Anterior cingulate cortex (tissue), 58 donors: ENCODE measurements around the gene SCAMP3.
"Not testable (repeated sequence)": the region's sequence is repeated elsewhere in the genome, so short reads cannot be mapped to it uniquely, and the experiment has no call there.

Source experiments
- DNase-seq, 58 donors: peaks; one replicate each; lab custom pipeline; 2025; lab: John Stamatoyannopoulos, UW

The SCAMP3 gene

DNA sequence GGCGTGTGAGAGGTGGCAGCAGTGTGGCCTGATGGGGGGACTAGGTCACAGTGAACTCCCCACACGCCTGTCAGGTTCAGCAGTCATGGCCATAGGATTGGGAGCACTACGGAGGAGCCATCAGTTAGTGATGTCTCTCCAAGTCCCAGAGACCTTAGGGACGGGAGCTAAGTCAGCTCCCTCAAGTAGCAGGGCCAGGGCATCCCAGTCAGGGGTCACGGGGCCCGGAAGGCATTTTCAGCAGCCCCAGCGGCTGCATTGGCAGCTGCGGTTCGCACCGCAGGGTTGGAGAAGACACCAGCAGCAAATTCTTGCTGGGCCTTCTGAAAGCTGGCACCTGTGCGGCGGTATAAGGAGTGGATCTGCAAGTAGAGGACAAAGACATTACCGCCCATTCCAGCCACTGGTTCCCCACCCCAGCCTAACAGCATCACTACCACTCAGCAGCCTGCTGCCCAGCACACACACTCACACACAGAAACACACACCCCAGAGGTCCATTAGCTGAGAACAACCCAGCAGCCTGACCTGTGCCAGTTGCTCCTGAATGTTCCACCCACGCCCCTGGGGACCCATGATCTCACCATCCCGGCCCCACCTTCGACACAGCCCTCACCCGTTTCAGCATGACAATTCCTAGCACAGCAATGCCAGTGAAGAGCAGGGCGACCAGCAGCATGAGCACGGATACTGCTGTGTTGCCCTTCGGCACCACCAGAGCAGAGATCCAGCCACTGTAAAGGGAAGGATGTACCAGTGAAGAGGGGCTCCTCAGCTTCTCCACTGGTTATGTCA lies 5.9 kb downstream of the SCAMP3 start:
- DNase-seq, result no peak

DNA sequence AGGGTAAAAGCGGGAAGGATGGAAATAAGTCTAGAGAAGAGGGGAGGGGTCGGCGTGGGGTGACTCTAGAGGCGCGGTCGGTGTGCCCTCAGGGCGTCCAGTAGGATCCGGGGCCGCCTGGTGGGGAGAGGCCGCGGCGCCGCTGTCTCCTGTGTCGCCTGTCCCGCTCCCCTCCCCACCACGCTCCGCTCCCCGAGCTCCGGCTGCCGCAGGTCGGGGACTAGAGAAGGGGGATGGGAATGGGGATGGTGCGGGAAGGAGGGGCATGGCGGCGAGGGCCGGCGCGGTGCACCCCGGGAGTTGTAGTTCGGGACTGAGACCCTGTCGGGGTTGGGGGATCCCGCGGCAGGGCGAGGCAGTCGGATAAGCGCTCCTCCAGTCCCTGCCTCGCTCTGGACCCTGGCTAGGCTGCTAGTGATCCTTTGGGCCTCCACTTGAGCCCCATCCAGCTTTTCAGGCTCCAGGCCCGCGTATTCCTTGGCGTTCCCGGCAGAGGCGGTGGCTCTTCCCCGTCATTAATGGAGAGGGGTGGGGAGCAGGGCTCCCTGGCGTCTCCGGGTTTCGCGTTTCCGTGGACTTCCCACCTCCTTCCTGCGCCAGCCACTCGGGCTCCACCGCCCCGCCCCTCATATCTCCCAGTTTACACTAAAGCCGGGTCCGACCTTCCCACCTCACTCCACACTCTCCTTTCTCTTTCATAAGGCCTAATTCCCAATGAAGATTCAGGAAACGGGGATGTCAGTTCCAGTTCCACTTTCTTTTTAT lies 6.7 kb downstream of the SCAMP3 start, which contains the start of gene ENTREP3:
Gene ENTREP3 (minus strand): TSS at position 241 of the 765 bp plus-strand sequence. CDS start 606 bp downstream, outside the sequence.
- peak; percentile 18 to 93 (median 82) for DNase-seq

DNA sequence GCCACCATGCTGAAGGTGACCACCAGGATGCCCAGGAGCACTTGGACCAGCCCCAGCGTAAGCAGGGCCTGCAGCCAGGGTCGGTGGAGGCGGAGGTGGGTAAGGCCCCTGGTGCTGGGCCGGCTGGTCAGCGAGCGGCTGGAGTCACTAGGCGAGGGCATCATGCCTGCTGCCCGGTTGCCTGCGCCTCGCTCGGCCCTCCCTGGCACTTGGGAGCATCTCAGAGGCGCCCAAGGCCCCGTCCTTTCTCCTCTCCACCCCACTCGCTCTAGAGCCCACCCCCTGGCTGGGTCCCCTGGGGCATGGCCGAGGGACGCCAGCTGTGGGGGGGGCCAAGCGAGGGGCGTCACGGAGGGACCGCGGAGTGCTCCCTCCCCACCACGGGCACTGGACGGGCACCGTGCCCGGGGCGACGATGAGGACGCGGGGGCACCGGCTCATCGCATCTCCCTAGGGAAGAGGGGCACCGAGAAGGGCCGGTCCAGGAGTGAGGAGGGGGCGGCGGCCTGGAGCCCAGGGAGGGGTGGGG lies 7.4 kb downstream of the SCAMP3 start:
- DNase-seq, result peak in 21 of 58 donors; percentile 22 to 72 (median 50)

DNA sequence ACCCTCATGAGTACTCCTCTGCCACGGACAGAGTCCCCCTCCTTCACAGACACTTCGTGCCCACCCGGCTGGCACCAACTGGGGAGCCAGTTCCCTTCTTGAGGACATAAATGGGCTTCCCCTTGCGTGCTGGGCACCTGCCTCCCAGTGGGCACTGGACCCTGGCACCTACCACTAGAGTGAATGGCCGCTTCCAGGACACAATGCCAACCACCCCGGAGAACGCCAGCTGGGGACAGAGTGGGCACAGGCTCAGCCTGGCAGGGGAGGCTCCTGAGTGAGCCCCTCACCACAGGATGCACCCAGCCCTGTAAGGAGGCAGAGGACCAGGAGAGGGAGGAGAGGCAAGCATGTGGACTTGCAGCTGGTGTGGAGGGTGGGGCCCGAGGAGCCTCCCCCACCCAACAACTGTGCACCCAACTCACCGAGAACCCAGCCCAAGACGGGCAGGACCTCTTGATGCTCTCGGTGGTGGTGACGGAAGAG lies 7.9 kb downstream of the SCAMP3 start:
- peak in 4 of 58 donors; percentile 16 to 44 (median 32) for DNase-seq

DNA sequence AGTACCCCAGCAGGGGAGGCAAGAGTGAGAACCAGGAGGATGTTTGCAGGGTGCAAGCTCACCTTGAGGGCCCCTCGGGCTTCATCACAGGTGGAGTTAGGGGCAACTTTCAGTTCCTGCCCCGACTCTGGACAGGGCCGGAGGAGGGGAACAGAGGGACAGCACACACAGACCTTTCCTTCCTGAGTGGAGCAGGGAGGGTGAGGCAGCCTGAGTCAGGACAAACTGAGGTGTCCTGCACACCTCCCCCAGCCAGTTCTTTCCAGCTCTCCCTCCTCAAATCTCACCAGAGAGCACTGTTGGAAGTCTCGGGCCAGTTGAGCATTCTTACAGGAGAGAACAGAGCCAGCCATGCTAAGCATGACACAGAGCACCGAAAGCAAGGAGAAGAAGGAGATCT lies 8.4 kb downstream of the SCAMP3 start:
- no peak for DNase-seq

DNA sequence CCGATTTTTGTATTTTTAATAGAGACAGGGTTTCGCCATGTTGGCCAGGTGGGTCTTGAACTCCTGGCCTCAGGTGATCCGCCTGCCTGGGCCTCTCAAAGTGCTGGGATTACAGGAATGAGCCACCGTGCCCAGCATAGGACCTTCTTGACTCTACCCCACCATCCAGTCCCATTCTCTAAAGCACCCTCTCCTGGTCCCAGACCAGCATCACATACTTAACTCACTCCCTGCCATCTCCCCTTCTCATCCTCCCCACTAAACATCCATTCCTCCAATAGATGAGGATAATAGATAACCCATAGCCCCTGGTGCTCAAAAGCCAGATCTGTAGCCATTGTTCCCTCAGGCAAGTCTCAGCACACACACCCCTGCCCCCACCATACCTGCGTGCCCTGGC lies 9.0 kb downstream of the SCAMP3 start:
- no peak for DNase-seq

DNA sequence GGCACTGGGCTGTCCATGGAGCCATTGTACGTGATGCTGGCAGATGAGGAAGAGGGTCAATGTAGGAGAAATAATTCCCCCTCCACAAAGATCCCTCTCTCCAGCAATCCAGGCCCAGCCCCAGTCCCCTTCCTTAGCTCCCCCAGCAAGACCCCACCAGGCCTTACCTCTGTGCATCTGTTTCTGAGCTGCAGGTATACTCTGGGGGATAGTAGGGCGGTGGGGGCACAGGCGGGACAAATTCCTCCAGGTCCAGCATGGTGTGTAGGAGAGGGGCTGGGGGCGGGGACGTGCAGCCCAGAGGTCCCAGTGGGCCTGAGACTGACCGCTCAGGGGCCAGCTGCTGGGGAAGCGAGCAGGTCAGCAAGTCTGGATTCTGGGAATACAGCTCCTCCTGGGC lies 10.6 kb downstream of the SCAMP3 start:
- no peak for DNase-seq

DNA sequence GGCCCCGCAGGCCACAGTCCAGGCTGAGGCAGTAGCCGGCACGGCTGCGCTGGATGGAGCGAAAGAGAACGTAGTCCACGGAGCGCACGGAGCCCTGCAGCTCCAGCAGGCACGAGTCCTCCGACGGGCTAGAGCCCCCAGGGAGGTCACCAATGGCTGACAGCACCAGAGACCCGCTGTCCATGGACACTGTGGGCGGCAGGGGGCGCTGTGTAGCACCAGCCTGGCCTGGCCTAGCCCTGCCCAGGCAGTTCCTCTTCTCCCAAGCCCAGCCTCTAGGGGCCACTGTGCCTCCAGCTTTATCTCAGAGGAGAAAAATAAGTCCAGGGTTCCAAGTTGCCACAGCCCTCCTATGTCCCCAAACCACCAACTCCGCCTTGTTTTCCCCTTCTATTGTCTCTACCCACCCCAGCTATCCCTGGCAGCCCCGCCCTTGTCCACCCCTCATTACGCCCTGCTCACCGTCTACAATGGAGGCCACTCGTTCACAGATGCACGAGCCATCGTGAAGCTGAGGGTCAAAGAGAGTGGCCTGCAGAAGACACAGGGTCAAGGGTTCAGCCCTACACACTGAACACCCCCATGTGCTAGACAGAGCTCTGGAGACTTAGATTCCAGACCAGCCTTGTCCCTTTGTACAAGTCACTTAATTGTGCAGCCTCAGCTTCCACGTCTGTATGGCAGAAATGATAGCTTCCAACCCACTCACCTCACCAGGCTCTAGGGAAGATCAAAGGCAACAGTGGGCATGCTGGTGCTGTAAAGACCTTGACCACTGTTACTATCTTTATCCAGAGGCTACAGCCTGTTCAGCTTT lies 11.3 kb downstream of the SCAMP3 start:
- peak; percentile 21 to 93 (median 82) for DNase-seq

DNA sequence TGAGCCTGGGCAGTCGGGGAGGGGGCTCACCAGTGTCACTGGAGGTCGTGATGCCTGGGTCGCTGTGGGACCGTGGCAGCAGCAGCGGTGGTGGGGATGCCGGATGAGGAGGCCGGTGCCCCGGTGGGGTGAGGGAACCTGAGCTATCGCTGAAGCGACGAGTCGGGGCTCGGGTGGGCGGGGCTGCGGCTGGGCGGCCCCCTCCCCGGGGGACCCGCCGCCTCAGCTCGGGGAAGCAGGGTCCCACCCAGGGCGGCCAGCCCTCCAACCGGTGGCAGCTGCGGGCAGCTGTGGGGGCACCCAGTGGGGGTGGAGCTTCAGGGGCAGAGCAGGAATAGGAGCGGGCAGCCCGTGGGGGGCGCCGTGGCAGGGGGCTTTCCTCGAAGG lies 11.9 kb downstream of the SCAMP3 start:
- no peak for DNase-seq

DNA sequence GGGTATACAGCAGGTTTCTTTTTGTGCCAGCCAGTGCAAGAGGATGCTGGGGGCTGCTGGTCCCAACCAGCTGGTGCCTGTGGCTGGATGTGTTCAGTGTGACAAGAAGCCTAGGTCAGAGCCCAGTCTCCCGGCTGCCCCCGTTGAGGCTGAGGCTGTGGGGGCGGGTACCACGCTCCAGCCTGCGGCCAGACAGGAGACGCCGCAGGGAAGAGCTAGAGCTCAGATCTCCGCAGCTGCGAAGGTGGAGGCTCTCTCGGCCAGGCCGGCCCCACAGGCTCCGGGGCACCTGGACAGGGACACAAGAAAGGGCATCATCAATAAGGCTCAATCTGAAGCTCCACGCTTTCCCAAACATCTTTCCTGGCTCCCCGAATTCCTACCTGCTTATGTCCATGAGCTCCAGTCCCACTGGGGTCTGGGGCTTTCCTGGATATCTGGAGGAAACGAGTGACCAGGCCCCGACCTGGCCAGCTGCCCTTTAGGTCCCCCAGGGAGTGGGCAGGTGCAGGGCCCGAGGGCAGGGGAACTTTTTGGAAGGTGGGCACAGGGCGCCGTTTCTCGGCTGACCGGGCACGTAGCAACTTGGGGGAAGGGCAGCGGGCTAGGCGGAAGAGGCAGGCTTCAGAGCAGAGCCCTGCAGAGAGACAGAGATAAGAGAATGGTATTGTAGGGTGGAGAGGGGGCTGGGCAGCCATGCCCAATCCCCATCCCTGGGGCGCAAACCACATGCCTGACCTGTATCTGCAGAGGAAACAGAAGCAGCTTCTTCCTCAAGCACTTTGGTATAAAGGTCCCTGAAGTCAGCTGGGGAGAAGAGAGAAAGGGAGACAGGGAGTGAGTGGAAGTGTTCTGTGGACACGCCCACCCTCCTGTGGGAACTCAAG lies 14.2 kb downstream of the SCAMP3 start:
- no peak for DNase-seq

DNA sequence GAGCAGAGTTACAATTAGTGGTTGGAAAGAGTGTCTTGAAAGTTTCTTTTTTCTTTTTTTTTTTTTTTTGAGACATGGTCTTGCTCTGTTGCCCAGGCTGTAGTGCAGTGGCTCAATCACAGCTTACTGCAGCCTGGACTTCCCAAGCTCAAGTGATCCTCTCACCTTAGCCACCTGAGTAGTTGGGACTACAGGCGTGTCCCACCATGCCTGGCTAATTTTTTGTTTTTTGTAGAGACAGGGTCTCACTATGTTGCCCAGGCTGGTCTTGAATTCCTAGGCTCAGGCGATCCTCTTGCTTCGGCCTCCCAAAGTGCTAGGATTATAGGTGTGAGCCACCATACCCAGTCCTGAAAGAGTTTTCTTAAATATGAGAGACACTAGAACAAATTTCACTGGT lies 15.4 kb downstream of the SCAMP3 start:
- DNase-seq, result not testable (repeated sequence)

DNA sequence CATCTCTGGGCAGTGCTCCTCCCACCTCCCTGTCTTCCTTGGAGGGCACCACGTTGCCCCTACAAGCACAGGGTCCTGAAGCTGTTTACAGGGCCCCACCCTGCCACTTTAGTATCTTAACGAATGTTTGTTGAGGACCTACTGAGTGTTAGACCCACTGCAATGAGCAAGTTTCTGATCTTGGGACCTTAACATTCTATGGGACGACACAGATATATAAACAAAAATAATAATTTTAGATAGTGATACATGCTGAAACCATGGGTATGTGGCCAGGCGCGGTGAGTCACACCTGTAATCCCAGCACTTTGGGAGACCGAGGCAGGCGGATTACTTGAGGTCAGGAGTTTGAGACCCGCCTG lies 17.0 kb downstream of the SCAMP3 start:
- DNase-seq, result no peak

DNA sequence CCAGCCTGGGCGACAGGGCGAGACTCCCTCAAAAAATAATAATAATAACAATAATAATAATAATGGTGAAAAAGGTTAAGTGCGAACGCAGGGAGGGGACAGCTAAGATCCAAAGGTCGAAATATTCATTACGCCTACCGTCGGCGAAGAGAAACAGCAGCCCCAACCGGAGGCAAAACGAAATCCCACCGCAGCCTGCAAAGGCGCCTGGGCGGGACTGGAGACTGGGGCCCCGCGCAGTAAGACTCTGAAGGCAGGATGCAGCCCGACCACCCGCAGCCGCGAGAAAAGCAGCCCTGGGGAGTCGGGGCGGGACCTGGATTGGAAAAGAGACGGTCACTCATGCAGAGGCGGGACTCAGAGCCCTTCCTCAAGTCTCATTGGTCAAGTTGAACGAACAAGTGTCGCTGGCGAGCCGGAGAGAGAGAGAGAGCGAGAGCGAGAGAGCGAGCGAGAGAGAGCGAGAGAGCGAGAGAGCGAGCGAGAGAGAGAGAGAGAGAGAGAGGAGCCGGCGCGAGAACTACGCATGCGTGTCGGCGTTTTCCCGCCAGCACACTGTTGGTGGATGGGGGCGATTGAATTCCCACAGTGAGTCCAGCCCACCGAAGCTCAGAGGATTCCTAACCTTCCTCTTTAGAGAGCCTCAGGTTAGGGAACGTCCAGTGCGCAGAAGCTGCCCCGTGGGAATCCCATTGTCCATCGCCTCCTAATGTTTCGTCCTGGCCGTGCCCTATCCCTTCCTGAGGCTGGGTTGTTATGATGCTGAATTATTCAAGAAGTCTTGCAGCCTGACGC lies 17.6 kb downstream of the SCAMP3 start:
- peak; percentile 79 to 99 (median 98) for DNase-seq

DNA sequence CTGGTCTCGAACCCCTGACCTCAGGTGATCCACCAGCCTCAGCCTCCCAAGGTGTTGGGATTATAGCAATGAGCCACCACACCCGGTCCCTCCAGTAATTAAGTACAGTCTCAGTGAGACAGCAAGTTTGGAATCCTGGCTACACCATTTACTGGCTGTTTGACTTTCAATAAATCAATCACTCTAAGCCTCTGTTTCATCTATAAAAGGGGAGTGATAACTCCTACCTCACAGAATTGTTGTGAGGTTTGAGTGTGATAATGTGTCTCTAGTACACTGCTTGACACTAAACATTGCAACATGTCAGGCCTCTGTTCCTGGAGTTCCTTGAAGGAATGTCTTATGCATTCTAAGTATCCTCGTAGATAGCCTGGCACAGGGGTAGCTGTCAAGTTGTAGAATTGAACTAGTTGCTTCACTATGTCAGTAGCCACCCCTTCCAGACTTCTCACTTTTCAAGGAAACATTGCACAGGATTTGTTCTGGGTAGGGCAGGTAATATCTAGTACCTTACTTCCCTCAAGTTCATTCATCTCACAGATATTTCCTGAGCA lies 19.3 kb downstream of the SCAMP3 start:
- no peak for DNase-seq

DNA sequence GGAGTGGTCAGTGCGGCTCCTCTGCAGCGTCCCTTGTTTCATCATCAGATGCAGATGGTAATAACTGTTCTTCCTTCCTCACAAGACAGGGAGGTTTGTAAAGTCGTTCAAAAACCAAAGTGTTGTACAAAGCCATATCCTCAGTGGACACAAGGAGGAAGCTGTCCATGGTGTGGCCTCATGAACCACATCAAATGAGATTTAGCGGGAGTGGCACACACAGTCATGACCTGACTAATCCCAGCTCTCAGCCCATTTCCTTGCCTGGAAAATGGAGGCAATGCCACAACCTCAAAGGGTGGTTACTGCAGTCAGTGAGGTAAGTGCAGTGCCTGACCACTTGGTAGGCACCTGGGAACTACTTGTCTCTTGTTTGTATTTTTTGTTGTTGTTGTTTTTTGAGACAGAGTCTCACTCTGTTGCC lies 20.3 kb downstream of the SCAMP3 start:
- DNase-seq, result no peak

DNA sequence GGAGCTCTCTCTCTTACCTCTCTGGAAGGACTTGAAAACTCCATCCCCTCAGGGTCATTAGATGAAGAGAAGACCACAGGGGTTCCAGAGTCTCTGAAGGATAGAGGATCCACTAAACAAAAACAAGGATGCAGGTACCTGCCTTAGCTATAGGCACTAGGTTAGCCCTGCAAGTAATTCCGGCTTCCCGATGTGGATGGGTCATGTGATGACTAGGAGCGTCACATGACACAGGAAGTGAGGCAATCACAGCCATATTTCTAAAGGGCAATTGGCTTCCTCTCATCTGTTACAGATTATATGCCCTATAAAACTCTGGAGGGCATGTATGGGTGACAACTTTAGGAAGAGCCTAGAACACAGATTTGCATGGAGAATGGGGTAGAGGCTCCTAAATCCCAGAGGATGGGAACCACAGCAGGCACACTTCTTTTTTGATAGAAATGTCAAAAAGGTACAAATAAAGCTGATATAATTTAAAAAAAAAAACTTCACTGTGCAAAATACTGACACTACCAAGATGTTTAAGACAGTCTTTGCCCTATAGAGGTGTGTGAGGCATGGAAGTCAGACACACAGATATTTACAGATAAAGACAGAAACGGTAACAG lies 21.0 kb downstream of the SCAMP3 start:
- DNase-seq, result peak in 53 of 58 donors; percentile 30 to 90 (median 70)

DNA sequence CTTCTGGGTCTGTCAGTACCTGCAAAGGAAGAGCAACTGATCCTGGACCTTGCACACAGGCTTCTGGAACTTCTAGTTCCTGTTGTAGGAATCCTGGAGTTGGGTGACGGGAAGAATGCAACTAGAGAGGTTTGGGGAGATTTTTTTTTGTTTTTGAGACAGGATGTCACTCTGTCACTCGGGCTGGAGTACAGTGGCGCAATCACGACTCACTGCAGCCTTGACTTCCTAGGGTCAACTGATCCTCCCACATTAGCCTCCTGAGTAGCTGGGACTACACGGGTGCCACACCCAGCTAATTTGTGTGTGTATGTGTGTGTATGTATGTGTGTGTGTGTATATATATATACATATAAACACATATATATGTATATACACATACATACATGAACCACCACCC lies 25.7 kb downstream of the SCAMP3 start:
- DNase-seq, result no peak

DNA sequence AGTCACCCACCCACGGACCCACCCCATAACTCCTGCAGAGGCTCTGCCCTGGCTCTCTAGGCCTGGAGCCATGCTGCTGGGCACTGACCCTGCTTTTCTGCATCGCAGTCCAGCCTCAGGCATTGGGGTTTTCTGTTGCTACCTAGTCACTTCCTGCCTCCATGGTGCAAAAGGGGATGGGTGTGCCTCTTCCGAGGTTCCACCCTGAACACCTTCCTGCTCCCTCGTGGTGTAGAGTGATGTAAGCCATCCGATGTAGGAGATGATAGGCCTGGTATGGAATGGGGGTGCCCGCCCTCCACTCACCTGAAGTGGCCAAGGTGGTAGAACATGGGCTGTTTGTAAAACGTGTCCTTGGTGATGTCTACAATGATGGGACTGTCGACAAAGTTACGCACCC lies 26.8 kb downstream of the SCAMP3 start:
- not testable (repeated sequence) for DNase-seq
